T-helper 1 cell treated with Interleukin-12 subunit alpha and Interleukin-12 subunit beta and Interleukin-4 antibody, amounts not matched to agents 30 μg/mL and 1 μg/mL, for 36 hours (primary cell): ENCODE data around the gene SIRT3.
"Not testable (repeated sequence)": the region's sequence is repeated elsewhere in the genome, so short reads cannot be mapped to it uniquely, and the experiment has no call there.

Source experiments
- H3K27ac Mint-ChIP-seq: one replicate; pipeline ENCODE4 v1.8.0; 2021; ENCODE audit warnings: mild to moderate bottlenecking, mixed read lengths
- H3K27me3 Mint-ChIP-seq: one replicate; pipeline ENCODE4 v1.8.0; 2021; ENCODE audit warnings: low read depth, mixed read lengths
- H3K36me3 Mint-ChIP-seq: one replicate; pipeline ENCODE4 v1.8.0; 2021; ENCODE audit warnings: low read depth, mixed read lengths
- H3K4me1 Mint-ChIP-seq: one replicate; pipeline ENCODE4 v1.8.0; 2021; ENCODE audit warnings: low read depth, mixed read lengths
- H3K4me3 Mint-ChIP-seq: one replicate; pipeline ENCODE4 v1.8.0; 2021; ENCODE audit warnings: mild to moderate bottlenecking, moderate library complexity, mixed read lengths
- H3K9me3 Mint-ChIP-seq: one replicate; pipeline ENCODE4 v1.8.0; 2021; ENCODE audit warnings: mixed read lengths

SIRT3 gene

GRCh38 chr11:220641-221215 lies 15.4 kb downstream of the SIRT3 start:
- H3K9me3 Mint-ChIP-seq, H3K4me3 Mint-ChIP-seq, H3K27me3 Mint-ChIP-seq, H3K27ac Mint-ChIP-seq, H3K36me3 Mint-ChIP-seq, H3K4me1 Mint-ChIP-seq: not testable (repeated sequence)

GRCh38 chr11:218815-219593 lies 17.1 kb downstream of the SIRT3 start:
- Mint-ChIP-seq H3K4me1 (peaks cover 4% of the 10 kb centered on the region), H3K9me3 (no peaks in the 10 kb centered on the region), H3K4me3 (no peak overlapping the region), H3K36me3 (peaks cover 8% of the 10 kb centered on the region), H3K27ac (peak overlapping the region; percentile 13), H3K27me3 (no peaks in the 10 kb centered on the region)

GRCh38 chr11:217704-218103 lies 18.4 kb downstream of the SIRT3 start:
- peaks cover 14% of the 10 kb centered on the region for H3K36me3 Mint-ChIP-seq
- peaks cover 8% of the 10 kb centered on the region for H3K4me1 Mint-ChIP-seq
- H3K27ac Mint-ChIP-seq, result no peak overlapping the region
- H3K4me3 Mint-ChIP-seq, result no peak overlapping the region
- no peaks in the 10 kb centered on the region for H3K9me3 Mint-ChIP-seq
- H3K27me3 Mint-ChIP-seq, result no peaks in the 10 kb centered on the region

GRCh38 chr11:216081-216974 lies 19.8 kb downstream of the SIRT3 start:
- no peaks in the 10 kb centered on the region for H3K9me3 Mint-ChIP-seq
- no peak overlapping the region for H3K4me3 Mint-ChIP-seq
- no peak overlapping the region for H3K27ac Mint-ChIP-seq
- H3K27me3 Mint-ChIP-seq, result no peaks in the 10 kb centered on the region
- H3K36me3 Mint-ChIP-seq, result peaks cover 22% of the 10 kb centered on the region
- peaks cover 12% of the 10 kb centered on the region for H3K4me1 Mint-ChIP-seq

- H3K36me3 Mint-ChIP-seq, result peaks cover 24% of the 10 kb centered on the region
- no peaks in the 10 kb centered on the region for H3K9me3 Mint-ChIP-seq
- H3K4me3 Mint-ChIP-seq, result no peak overlapping the region
- H3K27me3 Mint-ChIP-seq, result no peaks in the 10 kb centered on the region
- no peak overlapping the region for H3K27ac Mint-ChIP-seq
- H3K4me1 Mint-ChIP-seq, result peaks cover 15% of the 10 kb centered on the region
Observed at GRCh38 chr11:215581-216037, 20.5 kb downstream of the SIRT3 start.

GRCh38 chr11:214083-214482 lies 22.1 kb downstream of the SIRT3 start:
- Mint-ChIP-seq H3K4me3 (no peak overlapping the region), H3K9me3 (no peaks in the 10 kb centered on the region), H3K4me1 (peaks cover 23% of the 10 kb centered on the region), H3K36me3 (peaks cover 29% of the 10 kb centered on the region), H3K27me3 (no peaks in the 10 kb centered on the region), H3K27ac (no peak overlapping the region)

GRCh38 chr11:213111-213510 lies 23.0 kb downstream of the SIRT3 start:
- no peaks in the 10 kb centered on the region for H3K9me3 Mint-ChIP-seq
- no peak overlapping the region for H3K27ac Mint-ChIP-seq
- peaks cover 29% of the 10 kb centered on the region for H3K36me3 Mint-ChIP-seq
- H3K4me1 Mint-ChIP-seq, result peaks cover 23% of the 10 kb centered on the region
- no peaks in the 10 kb centered on the region for H3K27me3 Mint-ChIP-seq
- no peak overlapping the region for H3K4me3 Mint-ChIP-seq

GRCh38 chr11:212150-213100 lies 23.7 kb downstream of the SIRT3 start:
- Mint-ChIP-seq H3K27me3 (no peaks in the 10 kb centered on the region), H3K36me3 (peaks cover 29% of the 10 kb centered on the region), H3K27ac (no peak overlapping the region), H3K4me1 (peaks cover 19% of the 10 kb centered on the region), H3K9me3 (no peaks in the 10 kb centered on the region), H3K4me3 (no peak overlapping the region)

GRCh38 chr11:211741-212140 lies 24.4 kb downstream of the SIRT3 start:
- Mint-ChIP-seq H3K9me3 (no peaks in the 10 kb centered on the region), H3K4me3 (peak overlapping the region; percentile 16), H3K27ac (no peak overlapping the region), H3K4me1 (peaks cover 19% of the 10 kb centered on the region), H3K27me3 (no peaks in the 10 kb centered on the region), H3K36me3 (peaks cover 29% of the 10 kb centered on the region)

- peak overlapping the region; percentile 16 for H3K4me3 Mint-ChIP-seq
- peaks cover 19% of the 10 kb centered on the region for H3K4me1 Mint-ChIP-seq
- no peaks in the 10 kb centered on the region for H3K9me3 Mint-ChIP-seq
- H3K36me3 Mint-ChIP-seq, result peaks cover 32% of the 10 kb centered on the region
- H3K27me3 Mint-ChIP-seq, result no peaks in the 10 kb centered on the region
- H3K27ac Mint-ChIP-seq, result no peak overlapping the region
Observed at GRCh38 chr11:211295-211694, 24.8 kb downstream of the SIRT3 start.

GRCh38 chr11:210803-211180 lies 25.4 kb downstream of the SIRT3 start:
- Mint-ChIP-seq H3K4me1 (peaks cover 24% of the 10 kb centered on the region), H3K27me3 (no peaks in the 10 kb centered on the region), H3K27ac (no peak overlapping the region), H3K36me3 (peaks cover 29% of the 10 kb centered on the region), H3K9me3 (no peaks in the 10 kb centered on the region), H3K4me3 (peak overlapping the region; percentile 16)

- peaks cover 27% of the 10 kb centered on the region for H3K4me1 Mint-ChIP-seq
- H3K27me3 Mint-ChIP-seq, result no peaks in the 10 kb centered on the region
- H3K36me3 Mint-ChIP-seq, result peaks cover 29% of the 10 kb centered on the region
- H3K27ac Mint-ChIP-seq, result no peak overlapping the region
- H3K9me3 Mint-ChIP-seq, result no peaks in the 10 kb centered on the region
- H3K4me3 Mint-ChIP-seq, result peak overlapping the region; percentile 91
Observed at GRCh38 chr11:210122-210802, 25.9 kb downstream of the SIRT3 start.

- H3K27me3 Mint-ChIP-seq, result no peaks in the 10 kb centered on the region
- H3K27ac Mint-ChIP-seq, result peak overlapping the region; percentile 97
- peaks cover 27% of the 10 kb centered on the region for H3K4me1 Mint-ChIP-seq
Observed at GRCh38 chr11:209275-210121, 26.6 kb downstream of the SIRT3 start.

More at GRCh38 chr11:209275-210121, 26.6 kb downstream of the SIRT3 start:
- Mint-ChIP-seq H3K9me3 (no peaks in the 10 kb centered on the region), H3K36me3 (peaks cover 28% of the 10 kb centered on the region), H3K4me3 (peak overlapping the region; percentile 91)
